Stimulated activated CD4-positive, alpha-beta T cell treated with anti-CD3 and anti-CD28 coated beads, Interleukin-12 subunit alpha, Interleukin-12 subunit beta, amount 100 ng/mL, for 4 hours (primary cell): ENCODE results near the gene CCDC40.

Experiments
- DNase-seq: peaks from one replicate; pipeline ENCODE4 v3.0.0-alpha.2; 2020

Gene CCDC40

GRCh38 chr17:80147035-80147822 lies 110.8 kb downstream of the CCDC40 start, which contains the start of gene EIF4A3:
EIF4A3 (minus strand) TSS chr17:80147128; CDS start chr17:80146961, 167 bp downstream.
- peak; percentile 92 for DNase-seq
